ENCODE measurements around the gene CDH24. TPM values are rescaled to one million over a fixed set of nuclear protein-coding genes. Genes with fewer than 3 reads are reported as not detected.
A peak's percentile ranks its signal among the peaks of the same experiment; 100 is the strongest.

Gene CDH24
- total and polyA plus RNA-seq, 2 donors (not counting 1 experiment from before 2014, with no cell fraction given): 0.96 to 1.0 TPM

DNA sequence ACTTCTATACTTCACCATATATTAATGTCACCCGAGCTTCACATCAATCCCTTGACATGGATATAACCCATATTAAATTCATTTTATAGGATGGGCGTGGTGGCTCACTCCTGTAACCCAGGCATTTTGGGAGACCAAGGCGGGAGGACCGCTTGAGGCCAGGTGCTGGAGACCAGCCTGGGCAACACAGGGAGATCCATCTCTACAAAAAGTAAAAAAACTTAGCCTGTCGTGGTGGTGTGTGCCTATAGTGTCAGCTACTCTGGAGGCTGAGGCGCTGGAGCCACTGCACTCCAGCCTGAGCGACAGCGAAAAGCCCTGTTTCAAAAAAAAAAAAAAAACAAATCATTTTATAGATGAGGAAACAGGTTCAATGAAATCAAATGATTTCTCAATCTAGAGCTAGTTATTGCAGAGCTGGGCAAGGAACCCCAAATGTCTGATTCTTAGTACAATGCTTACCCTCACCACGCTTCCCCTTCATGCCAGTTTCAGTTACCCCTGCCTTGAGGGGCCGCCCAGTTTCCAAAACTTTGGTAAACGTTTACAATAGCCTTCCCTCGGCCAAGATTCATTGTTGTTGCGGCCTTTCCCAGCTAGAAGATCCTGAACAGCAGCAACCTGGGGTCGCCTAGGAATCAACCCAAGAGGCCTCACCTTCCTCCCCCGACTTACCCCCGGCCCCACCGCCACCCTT is 23.4 kb downstream of the CDH24 start:
- Mint-ChIP-seq H3K4me3 (peak overlapping the region; percentile 86), H3K27ac (peak overlapping the region; percentile 93), H3K4me1 (peaks cover 32% of the 10 kb centered on the region), H3K9me3 (ENCODE audit: insufficient read depth) (no peaks in the 10 kb centered on the region), H3K27me3 (no peaks in the 10 kb centered on the region)
- Histone ChIP-seq H3K4me3 (ENCODE audit: control extremely low read depth in 1 of 5, extremely low read depth in 1 of 5, insufficient read depth in 1 of 5, low read depth in 2 of 5, low read length in 4 of 5) (peak overlapping the region; percentile 7 to 77 (median 63)), H3K9ac (ENCODE audit: low read length) (peak overlapping the region; percentile 84), H3K4me1 (ENCODE audit: control insufficient read depth in 2 of 2, insufficient read depth in 2 of 2, low read length in 2 of 2) (peaks cover 14 to 20% of the 10 kb centered on the region in 2 donors), H3K9me3 (ENCODE audit: control extremely low read depth in 1 of 3, control insufficient read depth in 2 of 3, insufficient read depth in 1 of 3, low read length in 2 of 3) (no peaks in the 10 kb centered on the region), H3K36me3 (replicated peaks in 1 of 2; ENCODE audit: control extremely low read depth in 1 of 2, control insufficient read depth in 1 of 2, extremely low read depth in 1 of 2, insufficient read depth in 2 of 2, low read length in 1 of 2) (peaks cover 4 to 22% of the 10 kb centered on the region in 2 experiments), H4K20me1 (ENCODE audit: control insufficient read depth, insufficient read depth, low read length, poor library complexity, severe bottlenecking) (no peaks in the 10 kb centered on the region), H3K27me3 (replicated peaks in 1 of 4; ENCODE audit: control extremely low read depth in 1 of 4, control insufficient read depth in 3 of 4, insufficient read depth in 4 of 4, low read length in 3 of 4) (no peaks in the 10 kb centered on the region), H3K27ac (ENCODE audit: low read length in 2 of 2) (peak overlapping the region; percentile 81 to 93), H2AFZ (ENCODE audit: insufficient read depth, low read depth, low read length, poor library complexity, severe bottlenecking) (peak overlapping the region; percentile 89), H3K79me2 (ENCODE audit: control insufficient read depth, insufficient read depth, low read length) (peaks cover 22% of the 10 kb centered on the region), H3K4me2 (replicated peaks; ENCODE audit: low read depth, low read length, poor library complexity, severe bottlenecking) (peak overlapping the region; percentile 78)
- ChIA-PET CTCF (interaction anchor here (0.7 to 2.5 kb wide), 9 partner anchors 24 to 477 kb away, joined by 3 to 12 read pairs (median 4); partner anchors contain the start of gene CDH24), POLR2A (interaction anchor here (2.1 kb wide), 1 partner anchor 27 kb away, joined by 8 read pairs; no protein-coding TSS in a partner anchor)
- no peak for TF ChIP-seq EZH2 (IDR thresholded peaks at IDR 0.05; ENCODE audit: borderline replicate concordance, insufficient read depth, low read depth, low read length, poor library complexity, severe bottlenecking)
- WGBS (ENCODE audit: insufficient coverage): 14% methylated on average over 10 of the region's 17 CpGs
- intact Hi-C loops (cut with micrococcal nuclease): loop anchor here (1.0 to 2.0 kb wide), 3 partner anchors 24 to 287 kb away; partner anchors contain the start of genes PABPN1 and RBM23
- ATAC-seq (ENCODE audit: low read depth): no peak
- no peak for DNase-seq

- Histone ChIP-seq H3K9ac (ENCODE audit: low read length) (no peak overlapping the region), H2AFZ (ENCODE audit: insufficient read depth, low read depth, low read length, poor library complexity, severe bottlenecking) (no peak overlapping the region), H3K27ac (ENCODE audit: low read length in 2 of 2) (no peak overlapping the region), H3K4me3 (ENCODE audit: control extremely low read depth in 1 of 5, extremely low read depth in 1 of 5, insufficient read depth in 1 of 5, low read depth in 2 of 5, low read length in 4 of 5) (no peak overlapping the region), H3K27me3 (replicated peaks in 1 of 4; ENCODE audit: control extremely low read depth in 1 of 4, control insufficient read depth in 3 of 4, insufficient read depth in 4 of 4, low read length in 3 of 4) (no peaks in the 10 kb centered on the region), H4K20me1 (ENCODE audit: control insufficient read depth, insufficient read depth, low read length, poor library complexity, severe bottlenecking) (no peaks in the 10 kb centered on the region), H3K9me3 (ENCODE audit: control extremely low read depth in 1 of 3, control insufficient read depth in 2 of 3, insufficient read depth in 1 of 3, low read length in 2 of 3) (no peaks in the 10 kb centered on the region), H3K79me2 (ENCODE audit: control insufficient read depth, insufficient read depth, low read length) (peaks cover 22% of the 10 kb centered on the region), H3K4me1 (ENCODE audit: control insufficient read depth in 2 of 2, insufficient read depth in 2 of 2, low read length in 2 of 2) (peaks cover 14 to 23% of the 10 kb centered on the region in 2 donors), H3K4me2 (replicated peaks; ENCODE audit: low read depth, low read length, poor library complexity, severe bottlenecking) (peak overlapping the region; percentile 78), H3K36me3 (replicated peaks in 1 of 2; ENCODE audit: control extremely low read depth in 1 of 2, control insufficient read depth in 1 of 2, extremely low read depth in 1 of 2, insufficient read depth in 2 of 2, low read length in 1 of 2) (peaks cover 4 to 23% of the 10 kb centered on the region in 2 experiments)
- TF ChIP-seq, protein P1, sequence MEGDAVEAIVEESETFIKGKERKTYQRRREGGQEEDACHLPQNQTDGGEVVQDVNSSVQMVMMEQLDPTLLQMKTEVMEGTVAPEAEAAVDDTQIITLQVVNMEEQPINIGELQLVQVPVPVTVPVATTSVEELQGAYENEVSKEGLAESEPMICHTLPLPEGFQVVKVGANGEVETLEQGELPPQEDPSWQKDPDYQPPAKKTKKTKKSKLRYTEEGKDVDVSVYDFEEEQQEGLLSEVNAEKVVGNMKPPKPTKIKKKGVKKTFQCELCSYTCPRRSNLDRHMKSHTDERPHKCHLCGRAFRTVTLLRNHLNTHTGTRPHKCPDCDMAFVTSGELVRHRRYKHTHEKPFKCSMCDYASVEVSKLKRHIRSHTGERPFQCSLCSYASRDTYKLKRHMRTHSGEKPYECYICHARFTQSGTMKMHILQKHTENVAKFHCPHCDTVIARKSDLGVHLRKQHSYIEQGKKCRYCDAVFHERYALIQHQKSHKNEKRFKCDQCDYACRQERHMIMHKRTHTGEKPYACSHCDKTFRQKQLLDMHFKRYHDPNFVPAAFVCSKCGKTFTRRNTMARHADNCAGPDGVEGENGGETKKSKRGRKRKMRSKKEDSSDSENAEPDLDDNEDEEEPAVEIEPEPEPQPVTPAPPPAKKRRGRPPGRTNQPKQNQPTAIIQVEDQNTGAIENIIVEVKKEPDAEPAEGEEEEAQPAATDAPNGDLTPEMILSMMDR (IDR thresholded peaks at IDR 0.05): no peak
- TF ChIP-seq EZH2 (IDR thresholded peaks at IDR 0.05; ENCODE audit: borderline replicate concordance, insufficient read depth, low read depth, low read length, poor library complexity, severe bottlenecking): no peak
- POLR2A ChIA-PET: interaction anchor here (2.1 kb wide), 1 partner anchor 27 kb away, joined by 8 read pairs; no protein-coding TSS in a partner anchor
- CTCF ChIA-PET: interaction anchor here (0.7 to 2.5 kb wide), 7 partner anchors 25 to 476 kb away, joined by 3 to 12 read pairs (median 4); partner anchors contain the start of gene CDH24
- DNase-seq: no peak
- 98% methylated on average over 10 of the region's 10 CpGs for WGBS (ENCODE audit: insufficient coverage)
- Mint-ChIP-seq H3K4me1 (peaks cover 35% of the 10 kb centered on the region), H3K4me3 (peak overlapping the region; percentile 49), H3K9me3 (ENCODE audit: insufficient read depth) (no peaks in the 10 kb centered on the region), H3K27ac (peak overlapping the region; percentile 46), H3K27me3 (no peaks in the 10 kb centered on the region)
- intact Hi-C loops (cut with micrococcal nuclease): no loop called here
- no peak for ATAC-seq (ENCODE audit: low read depth)
Observed at GRCh38 chr14:23033251-23033727, 24.0 kb downstream of the CDH24 start.

All from B cell (primary cell).